IMR-90 (cell line): Measurements from ENCODE around the gene PDS5A. TPM values are rescaled to one million over a fixed set of nuclear protein-coding genes. Genes with fewer than 3 reads are reported as not detected.

Source experiments
- ATAC-seq: fragments of 200-7000 bp; cut with Tn5 transposase; 2 replicates; pipeline ENCODE4 v1.9.1; 2020; ENCODE audit warnings: low read depth, mild to moderate bottlenecking, moderate library complexity
- BruUV-seq: library from RNA; stranded (reverse); fragments of 400-500 nt; replicated peaks from 2 replicates; lab custom pipeline; 2021; lab: Mats Ljungman, UMichigan
- CTCF ChIA-PET: fragments of 300-600 bp; formaldehyde crosslinking; extraction: SDS; loops from one replicate; lab custom pipeline; 2021; ENCODE audit warnings: antibody characterized with exemption; lab: Yijun Ruan, JAX
- POLR2A ChIA-PET: fragments of 300-600 bp; sonication (Branson Sonifier 250); formaldehyde crosslinking; loops from one replicate; lab custom pipeline; 2022; ENCODE audit warnings: antibody characterized with exemption; ENCODE audit not compliant: unreplicated experiment; lab: Charles Lee
- DNase-seq: peaks from one replicate; pipeline ENCODE4 v3.0.0; 2013
- H2AFZ ChIP-seq: replicated peaks from 2 replicates; pipeline ENCODE3; 2013; ENCODE audit warnings: low read length, mild to moderate bottlenecking; ENCODE audit not compliant: poor library complexity
- H2AK5ac ChIP-seq: 2 replicates; pipeline ENCODE4 v1.6.1; 2013; ENCODE audit warnings: low read depth, low read length, inconsistent platforms
- H2AK9ac ChIP-seq: replicated peaks from 2 replicates; pipeline ENCODE3; 2013; ENCODE audit warnings: mild to moderate bottlenecking, low read depth, low read length, moderate library complexity; ENCODE audit not compliant: poor library complexity
- H2BK120ac ChIP-seq: 2 replicates; pipeline ENCODE4 v1.6.1; 2013; ENCODE audit warnings: low read depth, low read length, inconsistent platforms
- H2BK15ac ChIP-seq: 3 replicates; pipeline ENCODE4 v1.6.1; 2013; ENCODE audit warnings: low read depth, low read length, inconsistent platforms
- H2BK20ac ChIP-seq: 2 replicates; pipeline ENCODE4 v1.6.1; 2013; ENCODE audit warnings: low read depth, mild to moderate bottlenecking, inconsistent platforms, low read length, moderate library complexity
- H2BK5ac ChIP-seq: 2 replicates; pipeline ENCODE4 v1.6.1; 2013; ENCODE audit warnings: mild to moderate bottlenecking, low read depth, low read length, inconsistent platforms; ENCODE audit not compliant: poor library complexity, severe bottlenecking
- H3K14ac ChIP-seq: replicated peaks from 2 replicates; pipeline ENCODE4 v1.6.1; 2013; ENCODE audit warnings: low read depth, low read length, inconsistent platforms
- H3K18ac ChIP-seq: 2 replicates; pipeline ENCODE4 v1.6.1; 2013; ENCODE audit warnings: low read depth, low read length, control low read depth
- H3K23ac ChIP-seq: 2 replicates; pipeline ENCODE4 v1.6.1; 2013; ENCODE audit warnings: low read depth, low read length, inconsistent platforms
- H3K27ac ChIP-seq: 2 replicates; pipeline ENCODE4 v1.5.1; 2013; ENCODE audit warnings: mild to moderate bottlenecking, control low read depth, low read length; ENCODE audit not compliant: insufficient read depth
- H3K27me3 ChIP-seq: 2 replicates; pipeline ENCODE4 v1.6.1; 2013; ENCODE audit warnings: low read length; ENCODE audit not compliant: control insufficient read depth, insufficient read depth
- H3K36me3 ChIP-seq: 2 replicates; pipeline ENCODE4 v1.6.1; 2013; ENCODE audit warnings: low read length, mixed read lengths; ENCODE audit not compliant: control insufficient read depth, insufficient read depth
- H3K4ac ChIP-seq: 2 replicates; pipeline ENCODE4 v1.6.1; 2013; ENCODE audit warnings: low read depth, low read length, inconsistent platforms
- H3K4me1 ChIP-seq: 2 replicates; pipeline ENCODE4 v1.6.1; 2013; ENCODE audit warnings: low read length, mixed read lengths; ENCODE audit not compliant: control insufficient read depth, insufficient read depth
- H3K4me2 ChIP-seq: 2 replicates; pipeline ENCODE4 v1.6.1; 2013; ENCODE audit warnings: low read depth, mild to moderate bottlenecking, control low read depth, low read length, moderate library complexity
- H3K4me3 ChIP-seq: 2 replicates; pipeline ENCODE4 v1.5.1; 2013; ENCODE audit warnings: low read depth, mild to moderate bottlenecking, control low read depth, low read length, moderate library complexity; ENCODE audit not compliant: insufficient read depth
- H3K56ac ChIP-seq: 2 replicates; pipeline ENCODE4 v1.6.1; 2013; ENCODE audit warnings: low read length, inconsistent platforms; ENCODE audit not compliant: insufficient read depth; ENCODE audit errors: extremely low read depth
- H3K79me1 ChIP-seq, 2 experiments: 2 replicates each; pipeline ENCODE4 v1.6.1; 2013; ENCODE audit warnings: low read length in 2 of 2, inconsistent platforms in 1 of 2, low read depth in 1 of 2
- H3K9ac ChIP-seq: 2 replicates; pipeline ENCODE4 v1.6.1; 2013; ENCODE audit warnings: low read depth, low read length, control low read depth
- H3K9me1 ChIP-seq: 2 replicates; pipeline ENCODE4 v1.6.1; 2013; ENCODE audit warnings: low read length, inconsistent platforms; ENCODE audit not compliant: insufficient read depth
- H3K9me3 ChIP-seq: 2 replicates; pipeline ENCODE4 v1.6.1; 2013; ENCODE audit warnings: low read length; ENCODE audit not compliant: control insufficient read depth, insufficient read depth
- H4K20me1 ChIP-seq: 2 replicates; pipeline ENCODE4 v1.6.1; 2013; ENCODE audit warnings: low read length, inconsistent platforms; ENCODE audit not compliant: insufficient read depth
- H4K5ac ChIP-seq: 2 replicates; pipeline ENCODE4 v1.6.1; 2013; ENCODE audit warnings: mild to moderate bottlenecking, low read depth, low read length, control low read depth
- H4K8ac ChIP-seq, 2 experiments: 2 replicates each; pipeline ENCODE4 v1.6.1; 2013; ENCODE audit warnings: low read depth in 2 of 2, low read length in 2 of 2, control low read depth in 1 of 2, inconsistent platforms in 1 of 2
- H4K91ac ChIP-seq: 2 replicates; pipeline ENCODE4 v1.6.1; 2013; ENCODE audit warnings: low read depth, low read length, inconsistent platforms; ENCODE audit not compliant: insufficient read depth
- BHLHE40 ChIP-seq: fragments of 150-350 bp; IDR thresholded peaks from 2 replicates; pipeline ENCODE4 v1.6.1; 2016; ENCODE audit warnings: mild to moderate bottlenecking, low read depth, low read length
- CEBPB ChIP-seq: IDR thresholded peaks from 2 replicates; pipeline ENCODE4 v1.6.1; 2012; ENCODE audit warnings: low read depth, low read length, improper control_type of control experiment
- CHD1 ChIP-seq: IDR thresholded peaks from 2 replicates; pipeline ENCODE4 v1.6.1; 2012; ENCODE audit warnings: low read depth, low read length, improper control_type of control experiment
- CTCF ChIP-seq: conservative IDR thresholded peaks from 2 replicates; pipeline ENCODE4 v1.5.1; 2012; ENCODE audit warnings: mild to moderate bottlenecking, low read depth, low read length, improper control_type of control experiment
- ELK1 ChIP-seq: fragments of 150-350 bp; IDR thresholded peaks from 2 replicates; pipeline ENCODE4 v1.6.1; 2016; ENCODE audit warnings: low read depth, mild to moderate bottlenecking, low read length, moderate library complexity, borderline replicate concordance
- MAFK ChIP-seq: IDR thresholded peaks from 2 replicates; pipeline ENCODE4 v1.6.1; 2012; ENCODE audit warnings: low read depth, low read length, improper control_type of control experiment
- MAZ ChIP-seq: IDR thresholded peaks from 2 replicates; pipeline ENCODE4 v1.6.1; 2012; ENCODE audit warnings: low read depth, mild to moderate bottlenecking, low read length, improper control_type of control experiment, moderate library complexity, borderline replicate concordance
- MXI1 ChIP-seq: IDR thresholded peaks from 2 replicates; pipeline ENCODE4 v1.6.1; 2012; ENCODE audit warnings: low read depth, mild to moderate bottlenecking, low read length, moderate library complexity, borderline replicate concordance
- NFE2L2 ChIP-seq: fragments of 150-350 bp; IDR thresholded peaks from 2 replicates; pipeline ENCODE4 v1.6.1; 2016; ENCODE audit warnings: low read depth, mild to moderate bottlenecking, low read length
- POLR2A ChIP-seq: IDR thresholded peaks from 2 replicates; pipeline ENCODE4 v1.6.1; 2012; ENCODE audit warnings: mild to moderate bottlenecking, low read depth, low read length
- RAD21 ChIP-seq: IDR thresholded peaks from 2 replicates; pipeline ENCODE4 v1.6.1; 2012; ENCODE audit warnings: low read length, improper control_type of control experiment
- RCOR1 ChIP-seq: IDR thresholded peaks from 2 replicates; pipeline ENCODE4 v1.6.1; 2012; ENCODE audit warnings: mild to moderate bottlenecking, low read length, improper control_type of control experiment; ENCODE audit not compliant: insufficient replicate concordance
- RFX5 ChIP-seq: IDR thresholded peaks from 2 replicates; pipeline ENCODE4 v1.8.0; 2012; ENCODE audit warnings: low read depth, mild to moderate bottlenecking, low read length, moderate library complexity
- USF2 ChIP-seq: fragments of 150-350 bp; IDR thresholded peaks from 2 replicates; pipeline ENCODE4 v1.6.1; 2017; ENCODE audit warnings: mild to moderate bottlenecking, antibody characterized with exemption, low read length, low read depth
- WGBS, 2 experiments: methylation state at CpG; one replicate each; pipeline versions ENCODE4 v1.1.5 to v1.1.7; 2013; ENCODE audit warnings: missing lambda C conversion rate in 2 of 2; ENCODE audit not compliant: insufficient read length in 1 of 2; ENCODE audit errors: extremely low coverage in 2 of 2; 5-methylcytosine and 5-hydroxymethylcytosine counted together
- dilution Hi-C: fragments of 300-500 bp; cut with HindIII; formaldehyde crosslinking; loops from one replicate; pipeline ENCODE4 v1.14.3; 2018; ENCODE audit warnings: low sequenced_read_pairs; ENCODE audit not compliant: unreplicated experiment
- in situ Hi-C: fragments of 300-500 bp; cut with MboI; formaldehyde crosslinking; loops from 3 replicates; pipeline ENCODE4 v1.14.3; 2019; ENCODE audit warnings: low sequenced_read_pairs, inconsistent platforms, mixed read lengths
- intact Hi-C: fragments of 100-400 bp; cut with micrococcal nuclease; formaldehyde crosslinking; loops from 2 replicates; pipeline ENCODE4 v1.10.0; 2022
- polyA plus RNA-seq, 3 experiments: library from polyadenylated mRNA; depleted of rRNA; stranded (reverse); fragments of >200 nt; gene quantifications; 2 replicates each; pipeline ENCODE4 v1.2.3, GENCODE V29; 2012; ENCODE audit warnings: low replicate concordance in 1 of 3
- total RNA-seq: library from RNA; depleted of rRNA; stranded (reverse); fragments of >200 nt; gene quantifications from 2 replicates; pipeline ENCODE4 v1.2.3, GENCODE V29; 2012

The PDS5A gene
- total and polyA plus RNA-seq, 2 of the 4 experiments (the other 2 are of a cell fraction), result 16.3 to 33.5 TPM

- Histone ChIP-seq H3K4me2 (no peak overlapping the region), H2AK5ac (no peak overlapping the region), H2BK5ac (no peak overlapping the region), H4K91ac (no peak overlapping the region), H3K14ac (no peak overlapping the region), H2AFZ (no peak overlapping the region), H3K79me1 (peaks cover 16 to 31% of the 10 kb centered on the region in 2 experiments), H3K56ac (no peak overlapping the region), H2BK20ac (no peak overlapping the region), H2BK120ac (no peak overlapping the region), H2AK9ac (no peak overlapping the region), H3K9ac (no peak overlapping the region), H3K27me3 (no peaks in the 10 kb centered on the region), H3K4ac (no peak overlapping the region), H3K9me1 (no peaks in the 10 kb centered on the region), H4K5ac (no peak overlapping the region), H4K8ac (no peak overlapping the region), H3K4me1 (no peaks in the 10 kb centered on the region), H3K18ac (no peak overlapping the region), H3K4me3 (no peak overlapping the region), H4K20me1 (no peaks in the 10 kb centered on the region), H3K9me3 (no peaks in the 10 kb centered on the region), H3K23ac (no peak overlapping the region), H3K36me3 (peaks cover 16% of the 10 kb centered on the region), H3K27ac (no peak overlapping the region), H2BK15ac (no peak overlapping the region)
- ChIA-PET POLR2A (no interaction called here), CTCF (interaction anchor here (0.6 to 0.7 kb wide), 2 partner anchors 20 to 31 kb away, joined by 3 read pairs; no protein-coding TSS in a partner anchor)
- DNase-seq (peak; percentile 40), ATAC-seq (no peak)
- BruUV-seq, result no TSS peak
- in situ Hi-C loops (no loop called here), intact Hi-C loops (loop anchor here (2.0 to 10.0 kb wide), 3 partner anchors 15 to 63 kb away; no protein-coding TSS in a partner anchor), dilution Hi-C loops (no loop called here)
- WGBS, 2 experiments, result no CpG with 5 or more reads among the region's 2 CpGs
- TF ChIP-seq MXI1, result no peak
- no peak for TF ChIP-seq RCOR1
- no peak for TF ChIP-seq POLR2A
- no peak for TF ChIP-seq USF2
- TF ChIP-seq MAZ, result no peak
- TF ChIP-seq RFX5, result no peak
- TF ChIP-seq NFE2L2, result no peak
- TF ChIP-seq RAD21, result no peak
- TF ChIP-seq CHD1, result no peak
- no peak for TF ChIP-seq CEBPB
- TF ChIP-seq BHLHE40, result no peak
- TF ChIP-seq CTCF, result no peak
- no peak for TF ChIP-seq ELK1
- TF ChIP-seq MAFK, result no peak
Measured at GRCh38 chr4:39908284-39908683, 69.4 kb downstream of the PDS5A start.
